Stimulated activated CD4-positive, alpha-beta T cell treated with anti-CD3 and anti-CD28 coated beads, Interleukin-15, amount 100 ng/mL, for 24 hours (primary cell): ENCODE data around the gene GCN1.

Experiments used
- DNase-seq: peaks from one replicate; pipeline ENCODE4 v3.0.0-alpha.2; 2020

GCN1 gene

DNA sequence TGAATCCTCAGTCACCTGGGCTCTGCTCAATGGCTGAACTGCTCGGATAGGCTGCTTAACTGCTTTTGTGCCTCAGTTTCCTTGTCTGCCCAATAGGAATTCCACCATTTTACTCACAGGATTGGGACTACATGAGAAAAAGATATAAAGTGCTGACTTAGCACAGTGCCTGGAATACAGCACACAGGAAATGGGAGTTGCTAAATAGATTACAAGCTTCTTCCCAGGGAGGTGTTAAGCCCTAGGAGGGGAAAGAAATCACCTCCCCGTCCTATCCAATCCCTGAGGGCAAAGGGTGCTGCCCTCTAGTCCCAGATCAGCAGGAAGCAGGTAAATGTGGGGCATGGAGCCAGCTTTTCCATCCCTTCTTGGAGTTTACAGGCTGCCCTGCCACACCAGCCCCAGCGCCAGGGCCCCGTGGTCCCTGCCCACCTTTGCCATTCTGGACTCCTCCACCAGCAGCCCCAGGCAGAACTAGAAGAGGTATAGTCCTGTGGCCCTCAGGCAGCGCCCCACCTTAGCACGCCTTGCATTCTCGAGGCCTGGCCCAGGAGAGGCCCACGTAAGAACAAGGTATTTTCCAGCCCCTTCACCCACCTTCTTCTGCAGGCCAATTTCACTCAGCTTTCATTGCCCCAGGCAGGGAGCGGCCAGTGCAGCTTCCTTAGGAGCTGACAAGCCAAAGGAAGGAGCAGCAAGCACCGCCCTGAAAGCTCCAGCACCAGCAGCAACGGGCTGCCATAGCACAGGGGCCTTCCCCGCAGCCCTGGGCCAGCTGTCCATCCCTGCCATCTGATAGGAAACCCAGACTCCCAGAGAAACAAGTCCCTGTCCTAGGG is 35.2 kb upstream of the GCN1 start:
- no peak for DNase-seq

DNA sequence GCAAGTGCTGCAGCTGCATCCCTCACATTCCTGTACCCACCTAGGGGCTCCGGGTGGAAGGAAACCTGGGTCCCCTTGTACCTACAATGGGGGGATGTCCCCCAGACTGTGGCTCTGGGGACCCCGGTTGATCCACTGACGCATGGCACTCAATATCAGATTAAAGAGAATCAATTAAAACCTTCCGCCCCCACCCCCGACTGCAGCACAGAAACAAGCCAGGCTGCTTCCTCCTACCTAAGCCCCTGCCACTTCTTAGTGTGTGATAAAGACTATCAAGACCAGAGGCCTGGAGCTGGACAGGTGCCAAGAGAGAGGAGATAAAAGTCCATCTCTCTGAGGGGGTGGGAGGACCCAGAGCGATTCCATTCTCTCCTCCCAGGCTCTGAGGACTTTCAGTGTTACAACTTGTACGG is 34.6 kb upstream of the GCN1 start:
- DNase-seq: no peak

GRCh38 chr12:120228291-120229070 is 34.0 kb upstream of the GCN1 start:
- DNase-seq: peak; percentile 94

DNA sequence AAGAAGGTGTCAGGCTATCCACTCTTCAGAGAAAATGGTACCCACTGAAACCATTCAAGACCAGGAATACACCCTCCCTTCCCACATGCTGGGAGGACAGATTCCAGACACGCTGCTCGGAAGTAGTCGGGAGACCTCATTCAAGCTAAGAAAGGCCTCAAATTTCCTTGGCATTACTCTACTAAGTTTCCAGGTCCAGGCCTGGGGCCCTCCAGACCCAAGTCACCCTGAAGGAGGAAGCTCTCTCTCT is 33.5 kb upstream of the GCN1 start:
- DNase-seq: no peak

GRCh38 chr12:120227233-120228040 is 32.9 kb upstream of the GCN1 start:
- no peak for DNase-seq

DNA sequence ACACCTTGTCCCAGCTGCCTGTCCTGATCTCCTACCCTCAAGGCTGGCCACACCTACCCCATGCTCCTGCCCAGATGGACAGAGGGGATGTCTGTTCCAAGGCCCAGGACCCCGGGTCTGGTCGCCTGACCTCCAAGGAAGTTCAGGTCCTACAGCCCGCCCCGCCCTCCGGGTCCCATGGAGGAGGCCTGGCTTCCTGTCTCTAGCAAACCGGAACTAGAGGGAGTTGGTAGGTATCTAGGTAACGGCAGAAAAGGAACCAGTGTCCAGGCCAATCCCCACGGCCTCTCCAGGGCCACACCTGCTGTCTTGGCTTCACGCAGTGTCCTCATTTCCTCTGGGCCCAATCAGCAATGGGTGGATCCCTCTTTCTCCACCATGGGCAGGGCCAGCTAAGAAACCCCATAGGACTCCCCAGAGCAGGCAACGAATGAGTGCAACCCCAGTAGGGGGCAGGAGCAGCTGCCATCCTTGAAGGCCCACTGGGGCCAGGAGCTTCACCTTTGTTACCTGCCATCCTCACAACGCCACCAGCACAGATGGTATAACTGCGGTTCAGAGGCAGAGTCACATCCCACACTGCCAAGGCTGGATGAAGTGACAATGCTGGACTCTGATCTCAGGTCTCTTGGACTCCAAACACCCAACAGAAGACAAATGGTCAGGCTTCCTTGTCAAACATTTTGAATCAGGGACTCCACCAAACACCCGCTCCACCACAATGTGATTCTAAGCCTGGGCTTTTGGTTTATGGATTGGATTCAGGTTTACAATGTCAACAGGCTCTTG is 31.5 kb upstream of the GCN1 start:
- DNase-seq: peak; percentile 44

DNA sequence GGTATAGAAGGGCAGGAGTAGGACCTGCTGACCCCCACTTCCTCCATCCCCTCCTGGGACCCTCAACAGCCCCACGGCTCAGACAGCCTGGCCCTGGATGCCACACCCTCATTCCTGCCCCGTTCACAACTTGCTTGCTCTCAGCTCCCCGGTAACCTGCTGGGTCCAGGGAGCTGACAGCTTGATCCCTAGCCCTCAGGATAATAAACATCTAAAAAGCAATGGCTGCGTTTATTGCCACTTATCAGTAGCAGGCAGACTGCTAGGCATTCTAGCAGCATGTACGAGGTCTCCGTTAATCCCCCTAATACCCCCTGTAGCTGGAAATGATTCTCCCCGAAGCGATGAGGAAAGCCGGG is 30.7 kb upstream of the GCN1 start:
- no peak for DNase-seq

GRCh38 chr12:120224304-120225199 is 30.0 kb upstream of the GCN1 start:
- no peak for DNase-seq

DNA sequence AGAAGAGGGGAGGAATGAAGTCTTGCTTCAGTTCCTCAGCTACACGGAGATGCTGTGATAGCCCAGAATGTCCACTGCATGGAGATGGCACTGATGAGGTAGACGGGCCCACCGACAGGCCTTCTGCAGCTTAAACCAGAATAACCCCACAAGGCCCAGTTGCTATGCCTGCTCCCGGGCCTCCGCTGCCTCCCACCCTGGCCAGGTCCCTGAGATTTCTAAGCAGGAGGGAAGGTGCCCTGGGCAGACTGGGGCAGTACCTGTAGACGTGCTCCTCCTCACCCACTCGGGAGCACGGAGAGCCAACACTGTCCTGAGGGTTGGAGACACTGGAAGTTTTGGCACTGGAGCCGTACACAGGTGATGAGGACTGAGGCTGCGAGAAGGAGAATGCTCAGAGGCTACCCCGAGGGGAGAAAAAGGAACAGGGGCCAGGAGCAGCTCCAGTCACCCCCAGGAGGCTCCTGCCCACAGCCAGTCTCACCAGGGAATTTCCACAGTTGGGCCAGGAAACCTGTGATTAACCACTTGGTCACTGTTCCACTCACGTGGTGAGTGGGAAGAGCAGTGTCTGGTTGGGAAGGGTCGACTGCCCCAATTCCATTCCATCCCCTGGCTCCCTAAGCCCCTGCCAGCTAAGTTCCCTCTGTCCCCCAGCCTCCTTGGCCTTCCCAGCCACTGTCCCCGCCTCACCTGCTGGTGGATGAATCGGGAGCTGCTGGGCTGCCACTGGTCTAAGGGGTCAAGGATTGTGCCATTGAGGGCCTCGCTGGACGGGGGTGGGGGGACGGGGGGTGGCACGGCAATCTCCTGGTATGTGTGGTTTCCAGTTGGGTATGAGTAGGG is 29.2 kb upstream of the GCN1 start:
- DNase-seq: no peak

- no peak for DNase-seq
These were observed 27.8 kb upstream of the GCN1 start for GRCh38 chr12:120222288-120222832.

GRCh38 chr12:120221576-120221900 is 27.0 kb upstream of the GCN1 start:
- no peak for DNase-seq

DNA sequence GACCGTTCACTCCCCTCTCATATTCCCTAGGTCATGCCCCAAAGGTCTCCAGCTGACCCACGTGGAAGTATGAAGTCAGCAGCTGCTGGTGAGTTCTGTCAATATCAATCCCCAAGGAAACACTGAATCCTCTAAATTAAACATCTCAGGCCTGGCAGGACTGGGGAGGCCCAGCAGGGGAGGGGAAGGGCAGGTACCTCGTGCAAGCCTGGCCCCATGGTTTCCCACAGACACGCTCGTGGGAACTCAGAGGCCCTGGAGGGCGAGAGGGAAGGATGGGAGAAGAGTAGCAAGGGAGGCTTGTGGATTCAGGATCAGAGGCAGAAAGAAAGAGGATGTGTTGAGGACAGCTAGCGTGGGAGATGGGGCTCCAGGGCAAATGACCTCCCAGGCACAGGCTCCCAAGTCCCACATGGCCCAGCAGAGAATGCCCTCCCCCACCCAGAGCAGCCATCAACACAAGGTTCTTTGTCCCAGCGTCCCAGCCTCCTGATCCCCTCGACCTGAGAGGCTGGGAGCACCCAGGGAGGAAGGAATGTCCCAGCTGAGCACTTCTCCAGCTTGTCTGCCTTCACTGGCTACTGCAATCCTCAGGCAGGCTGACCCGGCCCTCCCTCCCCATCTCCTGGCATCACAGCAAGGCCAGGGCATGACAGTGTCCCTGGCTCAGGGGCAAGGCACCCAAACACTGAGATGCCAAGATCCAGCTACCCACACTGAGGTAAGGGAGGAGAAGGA is 26.5 kb upstream of the GCN1 start:
- DNase-seq: no peak

DNA sequence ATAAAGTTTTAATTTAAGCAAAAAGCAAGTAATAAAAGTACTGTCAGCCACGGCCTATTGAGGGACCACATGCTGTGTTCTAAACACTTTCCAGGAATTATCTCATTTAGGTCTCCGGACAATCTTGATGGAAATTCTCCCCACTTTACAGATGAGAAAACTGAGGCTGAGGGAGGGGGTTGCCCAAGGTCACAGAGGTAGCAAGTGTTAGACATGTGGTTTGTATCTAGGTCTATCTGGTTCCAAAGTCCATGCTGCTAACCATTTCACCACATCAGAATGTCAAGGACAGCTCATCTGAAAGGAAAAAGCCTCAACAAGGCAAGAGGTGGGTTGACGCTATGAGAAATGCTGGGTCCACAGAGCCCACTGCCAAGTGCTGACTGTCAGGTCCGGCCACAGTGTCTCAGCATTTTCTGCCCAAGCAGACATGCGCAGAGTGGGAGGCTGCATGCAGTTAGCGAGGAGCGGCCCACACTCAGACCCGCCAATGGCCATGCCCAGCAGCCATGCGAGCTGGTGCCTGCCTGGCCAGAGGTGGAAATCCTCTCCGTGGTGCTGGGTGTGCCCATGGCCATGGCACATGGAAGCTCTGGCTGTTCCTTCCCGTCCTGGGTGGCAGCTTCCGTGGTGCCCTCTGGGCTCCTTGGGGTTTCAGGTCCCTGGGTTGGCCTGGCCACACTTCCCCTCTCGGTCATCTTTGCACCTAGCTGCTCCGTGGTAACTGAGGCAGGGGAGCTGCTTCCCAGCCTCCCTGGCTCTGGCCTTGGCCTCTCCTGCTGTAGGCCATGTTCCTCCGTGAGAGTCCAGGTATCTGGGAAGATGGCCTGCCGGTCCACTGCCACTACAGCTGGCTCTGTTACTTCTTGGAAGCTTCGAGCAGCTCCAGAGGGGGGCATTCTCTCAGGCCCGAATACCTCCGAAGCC is 24.4 kb upstream of the GCN1 start:
- no peak for DNase-seq

GRCh38 chr12:120216742-120217605 is 22.5 kb upstream of the GCN1 start:
- no peak for DNase-seq

DNA sequence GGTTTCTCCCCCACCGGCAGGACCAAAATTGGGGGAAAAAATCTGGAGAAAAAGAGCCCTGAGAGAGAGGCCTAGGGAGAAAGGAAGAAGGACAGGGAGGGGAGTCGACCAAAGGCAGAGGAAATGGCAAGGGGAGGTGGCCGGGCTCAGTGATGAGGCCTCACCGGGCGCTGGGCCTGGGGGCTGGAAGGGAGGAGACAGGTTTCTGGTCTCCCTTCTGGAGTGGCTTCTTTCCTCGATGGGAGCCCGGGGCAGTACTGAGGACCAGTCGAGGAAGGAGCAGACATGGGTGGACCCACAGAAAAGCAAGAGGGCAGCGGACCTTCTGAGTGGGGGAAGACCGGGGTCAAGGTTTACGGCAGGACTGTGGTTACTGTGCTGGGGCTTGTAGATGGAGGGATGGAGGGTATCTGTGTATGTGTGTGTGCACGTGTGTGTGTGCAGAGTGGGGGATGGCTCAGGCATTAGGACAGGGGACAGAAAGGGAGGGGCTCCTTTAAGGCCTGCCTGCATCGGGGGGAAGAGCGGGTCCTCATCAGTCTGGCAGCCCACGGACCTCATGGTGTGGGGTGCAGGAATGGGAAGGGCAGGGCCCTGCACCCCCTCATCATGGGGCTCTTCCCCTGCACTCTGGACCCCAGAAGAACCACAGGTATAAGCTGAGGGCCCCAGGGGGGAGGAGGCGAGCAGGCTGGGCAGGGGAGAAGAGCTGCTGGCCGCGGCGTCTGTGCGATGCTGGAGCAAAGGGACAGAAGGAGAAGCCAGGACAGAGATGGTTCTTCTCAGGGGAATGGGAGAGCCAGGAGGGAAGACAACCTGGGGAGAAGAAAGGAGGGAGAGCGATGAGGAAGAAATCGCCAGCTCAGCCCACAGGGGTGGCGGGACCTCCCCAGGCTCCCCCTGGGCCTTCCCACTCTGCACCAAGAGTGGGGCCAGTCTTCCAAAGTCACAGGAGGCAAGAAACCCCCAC is 21.5 kb upstream of the GCN1 start:
- no peak for DNase-seq

DNA sequence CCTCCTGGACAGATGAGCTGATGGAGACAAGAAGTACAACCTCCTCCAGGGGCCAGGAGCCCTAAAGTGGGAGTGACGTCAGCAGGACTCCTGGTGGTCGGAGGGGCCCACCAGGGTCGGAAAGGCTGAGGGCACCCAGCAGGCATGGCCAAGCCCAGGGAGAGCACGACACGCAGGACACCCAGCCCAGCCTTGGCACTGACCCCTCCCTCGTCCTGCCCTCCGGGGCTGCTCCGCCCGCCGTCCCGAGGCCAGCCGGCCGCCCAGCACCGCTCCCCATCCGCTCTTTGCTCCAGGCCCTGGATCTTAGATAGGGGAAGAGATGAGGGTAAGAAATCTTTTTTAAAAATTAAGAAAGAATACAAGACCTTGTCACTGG is 20.8 kb upstream of the GCN1 start:
- no peak for DNase-seq
